ENCODE data around the gene OSBPL2. TPM values are rescaled to one million over a fixed set of nuclear protein-coding genes. Genes with fewer than 3 reads are reported as not detected.

Gene OSBPL2
- total and polyA plus RNA-seq, 11 donors = 20.0 to 57.9 (median 38.3) TPM

GRCh38 chr20:62276439-62276838 lies 38.1 kb downstream of the OSBPL2 start:
- Histone ChIP-seq H3K4me3 (no peak overlapping the region), H3K4me1 (peaks cover 0 to 25% (median 10%) of the 10 kb centered on the region in 12 donors), H3K9me3 (no peaks in the 10 kb centered on the region), H3K27me3 (no peaks in the 10 kb centered on the region), H3K27ac (peak overlapping the region in 9 of 12 donors; percentile 24 to 69 (median 47)), H3K36me3 (peaks cover 0 to 87% (median 73%) of the 10 kb centered on the region in 9 donors)
- DNase-seq (peak in 3 of 5 donors; percentile 40 to 58 (median 56)), ATAC-seq (peak; percentile 54 to 71 (median 65))
- 38 to 65% (median 53%) methylated on average over 4 to 6 of the region's 6 CpGs for WGBS, 4 donors
- intact Hi-C loops (cut with DNase I) = loop anchor here in 2 of 10 donors (10.0 kb wide), 2 partner anchors 82 to 262 kb away; no protein-coding TSS in a partner anchor
- TF ChIP-seq CTCF (IDR thresholded peaks at IDR 0.05) = no peak
- TF ChIP-seq POLR2A (IDR thresholded peaks at IDR 0.05) = no peak

GRCh38 chr20:62277253-62277652 lies 38.9 kb downstream of the OSBPL2 start:
- no peaks in the 10 kb centered on the region for H3K9me3 ChIP-seq
- H3K27me3 ChIP-seq = no peaks in the 10 kb centered on the region
- H3K27ac ChIP-seq = peak overlapping the region in 6 of 12 donors; percentile 36 to 69 (median 52)
- ATAC-seq (peak in 1 of 4 donors; percentile 16), DNase-seq (no peak)
- H3K4me3 ChIP-seq = no peak overlapping the region
- TF ChIP-seq POLR2A (IDR thresholded peaks at IDR 0.05) (no peak), CTCF (IDR thresholded peaks at IDR 0.05) (no peak)
- peaks cover 0 to 87% (median 73%) of the 10 kb centered on the region in 9 donors for H3K36me3 ChIP-seq
- 43 to 66% (median 59%) methylated on average over 13 of the region's 13 CpGs for WGBS, 4 donors
- peaks cover 0 to 27% (median 10%) of the 10 kb centered on the region in 12 donors for H3K4me1 ChIP-seq
- intact Hi-C loops (cut with DNase I) = loop anchor here in 2 of 10 donors (10.0 kb wide), 2 partner anchors 82 to 262 kb away; no protein-coding TSS in a partner anchor

- peaks cover 0 to 44% (median 22%) of the 10 kb centered on the region in 12 donors for H3K4me1 ChIP-seq
- intact Hi-C loops (cut with DNase I) = loop anchor here in 3 of 10 donors (5.0 to 10.0 kb wide), 4 partner anchors 33 to 256 kb away; partner anchors contain the start of genes MTG2 (in 1 of the 3), PSMA7 (in 1 of the 3) and SS18L1 (in 1 of the 3)
- peaks cover 0 to 87% (median 69%) of the 10 kb centered on the region in 9 donors for H3K36me3 ChIP-seq
- TF ChIP-seq CTCF (IDR thresholded peaks at IDR 0.05) (no peak), POLR2A (IDR thresholded peaks at IDR 0.05) (no peak)
- WGBS, 4 donors = 79 to 90% (median 88%) methylated on average over 4 of the region's 4 CpGs
- no peak for ATAC-seq
- no peaks in the 10 kb centered on the region for H3K9me3 ChIP-seq
- H3K27ac ChIP-seq = no peak overlapping the region
- DNase-seq = no peak
- H3K4me3 ChIP-seq = no peak overlapping the region
- H3K27me3 ChIP-seq = no peaks in the 10 kb centered on the region
These were observed 42.0 kb downstream of the OSBPL2 start for GRCh38 chr20:62280303-62280702.

- TF ChIP-seq POLR2A (IDR thresholded peaks at IDR 0.05) (no peak), CTCF (IDR thresholded peaks at IDR 0.05) (no peak)
- peaks cover 0 to 45% (median 28%) of the 10 kb centered on the region in 12 donors for H3K4me1 ChIP-seq
- intact Hi-C loops (cut with DNase I) = loop anchor here in 3 of 10 donors (5.0 to 10.0 kb wide), 4 partner anchors 34 to 257 kb away; partner anchors contain the start of genes MTG2 (in 1 of the 3), PSMA7 (in 1 of the 3) and SS18L1 (in 1 of the 3)
These were observed 43.0 kb downstream of the OSBPL2 start for GRCh38 chr20:62281161-62281933.

More at GRCh38 chr20:62281161-62281933, 43.0 kb downstream of the OSBPL2 start:
- ATAC-seq (no peak), DNase-seq (no peak)
- Histone ChIP-seq H3K27me3 (no peaks in the 10 kb centered on the region), H3K27ac (no peak overlapping the region), H3K4me3 (no peak overlapping the region), H3K36me3 (peaks cover 0 to 84% (median 69%) of the 10 kb centered on the region in 9 donors), H3K9me3 (no peaks in the 10 kb centered on the region)
- 95 to 96% (median 96%) methylated on average over 20 to 31 of the region's 31 CpGs for WGBS, 4 donors
